MM.1S (cell line): ENCODE measurements around the gene PDE3B.
"Not testable (repeated sequence)": the region's sequence is repeated elsewhere in the genome, so short reads cannot be mapped to it uniquely, and the experiment has no call there.

Source experiments
- DNase-seq: peaks from one replicate; pipeline ENCODE4 v3.0.0-alpha.2; 2015
- H2AFZ ChIP-seq: fragments of 300-600 bp; sonication (generic); 2 replicates; pipeline ENCODE4 v1.6.0; 2016; ENCODE audit warnings: antibody characterized with exemption, low read length
- H3F3A ChIP-seq: fragments of 300-600 bp; sonication (generic); 2 replicates; pipeline ENCODE4 v1.6.1; 2016; ENCODE audit warnings: mild to moderate bottlenecking, antibody characterized with exemption, low read length, moderate library complexity, mixed read lengths; ENCODE audit not compliant: insufficient read depth
- H3K27ac ChIP-seq: fragments of 300-600 bp; sonication (generic); 2 replicates; pipeline ENCODE4 v1.5.1; 2016; ENCODE audit warnings: mild to moderate bottlenecking, low read length
- H3K27me3 ChIP-seq: fragments of 300-600 bp; sonication (generic); replicated peaks from 2 replicates; pipeline ENCODE4 v1.6.0; 2016; ENCODE audit warnings: low read length; ENCODE audit not compliant: insufficient read depth
- H3K36me3 ChIP-seq: fragments of 300-600 bp; sonication (generic); replicated peaks from 2 replicates; pipeline ENCODE4 v1.6.1; 2016; ENCODE audit warnings: mild to moderate bottlenecking, low read length, mixed read lengths; ENCODE audit not compliant: insufficient read depth
- H3K4me1 ChIP-seq: fragments of 300-600 bp; sonication (generic); 2 replicates; pipeline ENCODE4 v1.6.1; 2016; ENCODE audit warnings: low read length, mixed read lengths
- H3K4me2 ChIP-seq: fragments of 300-600 bp; sonication (generic); 2 replicates; pipeline ENCODE4 v1.6.0; 2016; ENCODE audit warnings: low read depth, low read length
- H3K4me3 ChIP-seq: fragments of 300-600 bp; sonication (generic); 2 replicates; pipeline ENCODE4 v1.5.1; 2016; ENCODE audit warnings: low read length, mixed read lengths
- H3K79me2 ChIP-seq: fragments of 300-600 bp; sonication (generic); 2 replicates; pipeline ENCODE4 v1.6.1; 2016; ENCODE audit warnings: mixed run types, low read length, mixed read lengths
- H3K9ac ChIP-seq: fragments of 300-600 bp; sonication (generic); 2 replicates; pipeline ENCODE4 v1.6.1; 2016; ENCODE audit warnings: low read length, mixed read lengths
- H3K9me2 ChIP-seq: fragments of 300-600 bp; sonication (generic); replicated peaks from 2 replicates; pipeline ENCODE4 v1.6.1; 2016; ENCODE audit warnings: mild to moderate bottlenecking, low read length, mixed read lengths; ENCODE audit not compliant: insufficient read depth
- H3K9me3 ChIP-seq: fragments of 300-600 bp; sonication (generic); replicated peaks from 2 replicates; pipeline ENCODE4 v1.6.1; 2016; ENCODE audit warnings: mild to moderate bottlenecking, low read length, mixed read lengths; ENCODE audit not compliant: insufficient read depth
- H4K20me1 ChIP-seq: fragments of 300-600 bp; sonication (generic); 2 replicates; pipeline ENCODE4 v1.6.1; 2016; ENCODE audit warnings: mild to moderate bottlenecking, low read length, moderate library complexity, mixed read lengths; ENCODE audit not compliant: insufficient read depth
- EZH2 ChIP-seq: fragments of 300-600 bp; sonication (generic); optimal IDR thresholded peaks from 2 replicates; pipeline ENCODE3; 2017; ENCODE audit warnings: low read depth, mild to moderate bottlenecking, antibody characterized with exemption, low read length, mixed read lengths
- EZH2phosphoT487 ChIP-seq: fragments of 300-600 bp; sonication (generic); IDR thresholded peaks from 2 replicates; pipeline ENCODE4 v1.6.1; 2018; ENCODE audit warnings: antibody characterized with exemption, low read length
- TF ChIP-seq, protein P1 (sequence below): fragments of 300-600 bp; sonication (generic); IDR thresholded peaks from 2 replicates; pipeline ENCODE4 v1.5.1; 2016; ENCODE audit warnings: antibody characterized with exemption, low read length, mixed read lengths

PDE3B gene

DNA sequence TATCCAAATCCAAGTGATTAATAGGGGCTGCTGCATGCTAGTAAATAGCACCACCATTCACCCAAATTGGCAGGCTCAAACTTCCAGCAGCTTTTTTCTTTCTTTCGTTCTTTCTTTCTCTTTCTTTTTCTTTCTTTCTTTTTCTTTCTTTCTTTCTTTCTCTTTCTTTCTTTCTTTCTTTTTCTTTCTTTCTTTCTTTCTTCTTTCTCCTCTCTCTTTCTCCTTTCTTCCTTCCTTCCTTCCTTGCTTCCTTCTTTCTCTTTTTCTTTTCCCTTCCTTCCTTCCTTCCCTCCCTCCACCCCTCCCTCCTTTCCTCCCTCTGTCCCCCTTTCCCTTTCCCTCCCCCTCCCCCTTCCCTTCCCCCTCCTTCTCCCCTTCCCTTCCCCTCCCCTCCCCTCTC, 81.5 kb downstream of the PDE3B start:
- Histone ChIP-seq H3K9ac (no peak overlapping the region), H3K4me2 (no peak overlapping the region), H3K79me2 (no peaks in the 10 kb centered on the region), H3K27me3 (no peaks in the 10 kb centered on the region), H3K4me3 (no peak overlapping the region), H3K36me3 (no peaks in the 10 kb centered on the region), H3F3A (no peaks in the 10 kb centered on the region), H3K9me3 (no peaks in the 10 kb centered on the region), H2AFZ (no peak overlapping the region), H3K9me2 (no peaks in the 10 kb centered on the region), H3K4me1 (no peaks in the 10 kb centered on the region), H3K27ac (no peak overlapping the region), H4K20me1 (no peaks in the 10 kb centered on the region)
- DNase-seq = no peak
- TF ChIP-seq, protein P1, sequence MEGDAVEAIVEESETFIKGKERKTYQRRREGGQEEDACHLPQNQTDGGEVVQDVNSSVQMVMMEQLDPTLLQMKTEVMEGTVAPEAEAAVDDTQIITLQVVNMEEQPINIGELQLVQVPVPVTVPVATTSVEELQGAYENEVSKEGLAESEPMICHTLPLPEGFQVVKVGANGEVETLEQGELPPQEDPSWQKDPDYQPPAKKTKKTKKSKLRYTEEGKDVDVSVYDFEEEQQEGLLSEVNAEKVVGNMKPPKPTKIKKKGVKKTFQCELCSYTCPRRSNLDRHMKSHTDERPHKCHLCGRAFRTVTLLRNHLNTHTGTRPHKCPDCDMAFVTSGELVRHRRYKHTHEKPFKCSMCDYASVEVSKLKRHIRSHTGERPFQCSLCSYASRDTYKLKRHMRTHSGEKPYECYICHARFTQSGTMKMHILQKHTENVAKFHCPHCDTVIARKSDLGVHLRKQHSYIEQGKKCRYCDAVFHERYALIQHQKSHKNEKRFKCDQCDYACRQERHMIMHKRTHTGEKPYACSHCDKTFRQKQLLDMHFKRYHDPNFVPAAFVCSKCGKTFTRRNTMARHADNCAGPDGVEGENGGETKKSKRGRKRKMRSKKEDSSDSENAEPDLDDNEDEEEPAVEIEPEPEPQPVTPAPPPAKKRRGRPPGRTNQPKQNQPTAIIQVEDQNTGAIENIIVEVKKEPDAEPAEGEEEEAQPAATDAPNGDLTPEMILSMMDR = no peak
- TF ChIP-seq EZH2 = no peak

DNA sequence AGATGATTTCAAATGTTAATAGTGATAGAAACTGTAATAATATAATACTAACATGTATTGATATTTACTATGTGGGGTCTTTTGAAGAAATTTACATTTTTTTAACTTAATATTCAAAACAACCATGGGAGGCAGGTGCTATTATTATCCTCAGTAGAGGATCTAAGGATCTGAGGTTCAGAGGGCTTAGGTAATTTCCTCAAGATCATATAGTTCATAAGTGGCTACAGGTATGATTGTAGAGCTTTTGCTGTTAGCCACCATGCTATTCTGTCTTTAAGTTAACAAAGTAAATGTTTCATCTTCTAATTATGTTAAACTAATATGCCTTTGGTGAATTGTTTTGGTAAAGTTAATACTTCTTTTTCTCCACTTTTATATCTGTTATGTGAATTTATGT, 83.6 kb downstream of the PDE3B start:
- no peak for DNase-seq
- no peaks in the 10 kb centered on the region for H3K79me2 ChIP-seq
- no peaks in the 10 kb centered on the region for H3K36me3 ChIP-seq
- no peaks in the 10 kb centered on the region for H3K4me1 ChIP-seq
- no peak overlapping the region for H2AFZ ChIP-seq
- H3K4me2 ChIP-seq = no peak overlapping the region
- H4K20me1 ChIP-seq = no peaks in the 10 kb centered on the region
- TF ChIP-seq EZH2phosphoT487 (no peak), EZH2 (no peak)
- TF ChIP-seq, protein P1 = no peak
- no peak overlapping the region for H3K27ac ChIP-seq
- no peak overlapping the region for H3K4me3 ChIP-seq
- no peaks in the 10 kb centered on the region for H3K9me2 ChIP-seq
- no peaks in the 10 kb centered on the region for H3K27me3 ChIP-seq
- H3K9me3 ChIP-seq = no peaks in the 10 kb centered on the region
- no peak overlapping the region for H3K9ac ChIP-seq
- H3F3A ChIP-seq = no peaks in the 10 kb centered on the region

DNA sequence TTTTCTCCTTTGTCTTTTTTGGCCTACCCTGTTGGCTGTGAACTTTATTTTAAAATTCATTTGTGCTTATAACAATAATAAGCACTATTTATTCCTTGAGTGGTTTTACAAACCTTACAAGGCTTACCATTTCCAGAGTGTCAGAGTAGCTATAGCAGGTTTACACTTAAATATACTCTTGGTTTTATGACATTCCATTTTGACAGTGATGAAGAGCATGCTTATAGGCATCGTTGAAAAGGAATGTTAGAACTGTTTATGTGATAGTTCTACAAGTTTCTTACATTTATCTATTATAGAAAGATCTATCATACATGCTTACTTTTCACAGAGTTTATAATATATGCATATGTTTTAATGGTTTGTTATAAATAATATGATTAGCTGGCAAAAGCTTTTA, 84.1 kb downstream of the PDE3B start:
- H3K9me3 ChIP-seq = no peaks in the 10 kb centered on the region
- H2AFZ ChIP-seq = no peak overlapping the region
- no peak for DNase-seq
- no peaks in the 10 kb centered on the region for H3K36me3 ChIP-seq
- H3K4me3 ChIP-seq = no peak overlapping the region
- H3K79me2 ChIP-seq = no peaks in the 10 kb centered on the region
- H3K27ac ChIP-seq = no peak overlapping the region
- no peaks in the 10 kb centered on the region for H3K4me1 ChIP-seq
- H4K20me1 ChIP-seq = no peaks in the 10 kb centered on the region
- no peak for TF ChIP-seq EZH2
- TF ChIP-seq, protein P1 = no peak
- H3K27me3 ChIP-seq = no peaks in the 10 kb centered on the region
- no peak overlapping the region for H3K4me2 ChIP-seq
- H3K9me2 ChIP-seq = no peaks in the 10 kb centered on the region
- no peaks in the 10 kb centered on the region for H3F3A ChIP-seq
- no peak overlapping the region for H3K9ac ChIP-seq

DNA sequence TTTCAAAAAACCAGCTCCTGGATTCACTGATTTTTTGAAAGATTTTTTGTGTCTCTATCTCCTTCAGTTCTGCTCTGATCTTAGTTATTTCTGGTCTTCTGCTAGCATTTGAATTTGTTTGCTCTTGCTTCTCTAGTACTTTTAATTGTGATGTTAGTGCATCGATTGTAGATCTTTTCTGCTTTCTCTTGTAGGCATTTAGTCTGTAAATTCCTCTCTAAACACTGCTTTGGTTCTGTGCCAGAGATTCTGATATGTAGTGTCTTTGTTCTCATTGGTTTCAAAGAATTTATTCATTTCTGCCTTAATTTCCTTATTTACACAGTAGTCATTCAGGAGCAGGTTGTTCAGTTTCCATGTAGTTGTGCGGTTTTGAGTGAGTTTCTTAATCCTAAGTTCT, 96.9 kb downstream of the PDE3B start:
- not testable (repeated sequence) for H3K27ac ChIP-seq, H3K79me2 ChIP-seq, H2AFZ ChIP-seq, H3K9me2 ChIP-seq, H3K4me1 ChIP-seq, H3K9me3 ChIP-seq, H3F3A ChIP-seq, H3K9ac ChIP-seq, H3K36me3 ChIP-seq, H4K20me1 ChIP-seq, H3K4me2 ChIP-seq, H3K27me3 ChIP-seq, H3K4me3 ChIP-seq, DNase-seq
